ENCODE measurements around the gene UBXN6. TPM values are rescaled to one million over a fixed set of nuclear protein-coding genes. Genes with fewer than 3 reads are reported as not detected.

The UBXN6 gene
- total and polyA plus RNA-seq, 2 of the 8 experiments (the other 6 are each of a cell fraction or from before 2014, with no cell fraction given): 28.0 to 43.8 TPM

DNA sequence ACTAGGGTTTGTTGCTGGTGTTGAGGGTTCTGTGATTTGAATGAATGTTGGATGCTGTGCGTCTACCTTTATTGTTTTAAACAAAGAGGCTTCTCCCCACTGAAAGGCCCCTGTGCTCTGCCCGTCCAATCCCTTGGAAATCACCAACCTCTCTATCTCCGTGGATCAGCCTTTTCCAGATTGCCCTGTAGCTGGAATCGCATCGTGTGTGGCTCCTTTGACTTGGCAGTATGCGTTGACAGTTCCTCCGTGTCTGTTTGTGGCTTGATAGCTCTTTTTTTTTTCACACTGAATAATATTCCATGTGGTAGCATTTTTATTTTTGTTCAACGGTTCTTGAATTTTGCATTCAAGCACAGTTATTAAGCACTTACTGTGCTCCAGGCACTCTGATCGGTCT lies 23.2 kb downstream of the UBXN6 start:
- WGBS, 2 experiments (ENCODE audit: extremely low coverage in 1 of 2, insufficient coverage in 1 of 2, insufficient read length in 1 of 2, insufficient replicate concordance in 2 of 2, low coverage in 1 of 2, low lambda C conversion rate in 2 of 2, missing lambda C conversion rate in 1 of 2): 94% methylated on average over 9 of the region's 9 CpGs; no CpG with 5 or more reads in 1 of the 2 experiments
- Histone ChIP-seq H3K23ac (ENCODE audit: insufficient read length) (no peak overlapping the region), H3K4me2 (ENCODE audit: insufficient read depth in 1 of 2, low read depth in 2 of 2, low read length in 2 of 2) (no peak overlapping the region), H2BK5ac (ENCODE audit: low read depth, low read length) (no peak overlapping the region), H3K27ac (ENCODE audit: low read depth, low read length) (no peak overlapping the region), H3K4me1 (replicated peaks in 1 of 4; ENCODE audit: control insufficient read depth in 3 of 4, insufficient read depth in 4 of 4, low read length in 3 of 4) (no peaks in the 10 kb centered on the region), H2BK120ac (replicated peaks; ENCODE audit: low read depth, low read length) (no peak overlapping the region), H3K56ac (replicated peaks; ENCODE audit: insufficient read length, low read depth, low read length) (no peak overlapping the region), H4K20me1 (replicated peaks in 1 of 2; ENCODE audit: control insufficient read depth in 1 of 2, insufficient read depth in 2 of 2, low read length in 2 of 2) (peaks cover 15 to 37% of the 10 kb centered on the region in 2 experiments), H3K4ac (replicated peaks; ENCODE audit: insufficient read length, low read depth, low read length) (no peak overlapping the region), H3K23me2 (ENCODE audit: low read depth, low read length) (no peaks in the 10 kb centered on the region), H3K79me1 (ENCODE audit: low read depth, low read length) (peaks cover 12% of the 10 kb centered on the region), H4K91ac (replicated peaks; ENCODE audit: insufficient read length, low read length) (no peak overlapping the region), H3K9me3 (ENCODE audit: insufficient read depth in 2 of 2, low read depth in 1 of 2, low read length in 1 of 2) (no peaks in the 10 kb centered on the region), H2AK5ac (ENCODE audit: low read depth, low read length) (no peak overlapping the region), H3K79me2 (ENCODE audit: control insufficient read depth in 1 of 2, insufficient read depth in 2 of 2, low read length in 2 of 2) (peaks cover 0 to 12% of the 10 kb centered on the region in 2 experiments; a peak in 1 of 4 replicates), H2BK12ac (ENCODE audit: low read depth, low read length) (no peak overlapping the region), H2BK15ac (ENCODE audit: low read length) (no peak overlapping the region), H3K27me3 (replicated peaks in 1 of 4; ENCODE audit: control insufficient read depth in 3 of 4, extremely low read depth in 1 of 4, insufficient read depth in 3 of 4, low read length in 3 of 4) (no peaks in the 10 kb centered on the region), H3K9ac (replicated peaks in 1 of 4; ENCODE audit: extremely low read depth in 1 of 4, low read depth in 3 of 4, low read length in 3 of 4) (no peak overlapping the region), H4K8ac (ENCODE audit: extremely low read depth, insufficient read depth, low read length) (no peak overlapping the region), H2AFZ (ENCODE audit: low read length) (no peak overlapping the region), H3K18ac (ENCODE audit: extremely low read depth, low read length) (no peak overlapping the region), H4K5ac (ENCODE audit: insufficient read length, low read depth, low read length) (no peak overlapping the region), H3K14ac (ENCODE audit: insufficient read length) (no peak overlapping the region), H3K4me3 (ENCODE audit: extremely low read depth in 1 of 4, insufficient read depth in 2 of 4, low read depth in 3 of 4, low read length in 4 of 4) (no peak overlapping the region), H3K36me3 (ENCODE audit: control insufficient read depth in 2 of 4, insufficient read depth in 4 of 4, low read length in 3 of 4) (peaks cover 61 to 86% (median 78%) of the 10 kb centered on the region in 4 experiments), H2BK20ac (ENCODE audit: low read length) (no peak overlapping the region)
- DNase-seq (ENCODE audit: low read depth in 1 of 2, low spot score in 2 of 2) (no peak), FAIRE-seq (no peak)
- ChIA-PET CTCF (ENCODE audit: partially characterized antibody) (interaction anchor here (0.6 to 2.2 kb wide), 2 partner anchors 10 to 16 kb away, joined by 3 to 6 read pairs; no protein-coding TSS in a partner anchor), POLR2A (ENCODE audit: partially characterized antibody) (interaction anchor here (0.7 to 58.1 kb wide), 4 partner anchors 3 to 53 kb away, joined by 3 to 1590 read pairs (median 796); partner anchors contain the start of genes CHAF1A, SH3GL1 and UBXN6)
- TF ChIP-seq SP4 (IDR thresholded peaks at IDR 0.05; ENCODE audit: low read length): no peak
- no peak for TF ChIP-seq SP2 (IDR thresholded peaks at IDR 0.05; ENCODE audit: low read length)
- TF ChIP-seq BRCA1 (IDR thresholded peaks at IDR 0.05; ENCODE audit: low read depth, low read length): no peak
- no peak for TF ChIP-seq TAF7 (optimal IDR thresholded peaks at IDR 0.05; ENCODE audit: borderline replicate concordance, low read depth, low read length)
- TF ChIP-seq RAD21 (IDR thresholded peaks at IDR 0.05 in 1 of 2, conservative IDR thresholded peaks at IDR 0.05 in 1 of 2; ENCODE audit: low read depth in 2 of 2, low read length in 2 of 2): no peak
- no peak for TF ChIP-seq JUND (IDR thresholded peaks at IDR 0.05; ENCODE audit: low read length)
- no peak for TF ChIP-seq PHF8 (conservative IDR thresholded peaks at IDR 0.05; ENCODE audit: low read depth, low read length)
- TF ChIP-seq RNF2 (IDR thresholded peaks at IDR 0.05; ENCODE audit: borderline replicate concordance, low read depth, low read length, missing control alignments, poor library complexity, severe bottlenecking): no peak
- TF ChIP-seq MAFK (IDR thresholded peaks at IDR 0.05; ENCODE audit: low read depth, low read length): no peak
- no peak for TF ChIP-seq KDM4A (IDR thresholded peaks at IDR 0.05; ENCODE audit: low read depth, low read length, severe bottlenecking)
- TF ChIP-seq ZNF274 (IDR thresholded peaks at IDR 0.05; ENCODE audit: borderline replicate concordance, extremely low read depth, low read length): no peak
- no peak for TF ChIP-seq EGR1 (IDR thresholded peaks at IDR 0.05; ENCODE audit: borderline replicate concordance, low read depth, low read length)
- TF ChIP-seq FOSL1 (IDR thresholded peaks at IDR 0.05; ENCODE audit: insufficient read depth, low read depth, low read length): no peak
- TF ChIP-seq POLR2AphosphoS5 (IDR thresholded peaks at IDR 0.05; ENCODE audit: low read depth, low read length): no peak
